Peyer's patch (tissue), 4 donors: ENCODE measurements around the gene UCKL1. TPM values are rescaled to one million over a fixed set of nuclear protein-coding genes. Genes with fewer than 3 reads are reported as not detected.

Experiments used
- DNase-seq, 3 donors: peaks; one replicate each; pipeline ENCODE4 v3.0.0-alpha.2; 2017 to 2019
- H3K27ac ChIP-seq, 4 donors: fragments of 200-600 bp; sonication (generic); one replicate each; pipeline ENCODE4 v1.5.1; 2016 to 2019
- H3K27me3 ChIP-seq, 2 donors: fragments of 200-600 bp; sonication (generic); one replicate each; pipeline ENCODE4 v1.5.1; 2019
- H3K36me3 ChIP-seq, 3 donors: fragments of 200-600 bp; sonication (generic); one replicate each; pipeline ENCODE4 v1.5.1; 2016 to 2019
- H3K4me1 ChIP-seq, 4 donors: fragments of 200-600 bp; sonication (generic); one replicate each; pipeline ENCODE4 v1.5.1; 2016 to 2019
- H3K4me3 ChIP-seq, 4 donors: fragments of 200-600 bp; sonication (generic); 1 replicate in 3 of 4; 2 replicates in 1 of 4; pipeline ENCODE4 v1.5.1; 2016 to 2019; ENCODE audit warnings: mild to moderate bottlenecking in 1 of 4
- H3K9me3 ChIP-seq, 4 donors: fragments of 200-600 bp; sonication (generic); one replicate each; pipeline ENCODE4 v1.5.1; 2016 to 2019; ENCODE audit warnings: mild to moderate bottlenecking in 1 of 4
- CTCF ChIP-seq, 6 experiments: fragments of 450-650 bp in 4 of 6; fragments of 200-600 bp in 2 of 6; sonication (generic) in 1 of 6; IDR thresholded peaks; one replicate each; pipeline ENCODE4 v1.5.1; 2017 to 2019; ENCODE audit warnings: antibody characterized with exemption in 6 of 6, mild to moderate bottlenecking in 3 of 6, moderate library complexity in 1 of 6
- POLR2A ChIP-seq, 2 donors: fragments of 450-650 bp; IDR thresholded peaks; one replicate each; pipeline ENCODE4 v1.5.1; 2017; ENCODE audit warnings: antibody characterized with exemption in 2 of 2, mild to moderate bottlenecking in 2 of 2, moderate library complexity in 2 of 2
- total RNA-seq, 4 donors: library from RNA; depleted of rRNA; stranded (reverse); fragments of >200 nt; gene quantifications; one replicate each; pipeline ENCODE4 v1.1.0, GENCODE V29; 2016

UCKL1 gene
- total RNA-seq, 4 donors from 2014 or later: 70.4 to 189 (median 136) TPM

- peak within 1 kb of the TSS; percentile 29 to 66 (median 34) for H3K27ac ChIP-seq
- peak in 2 of 3 donors; percentile 62 to 70 for DNase-seq
- no peaks in the 10 kb centered on the region for H3K27me3 ChIP-seq
- H3K4me3 ChIP-seq: peak within 1 kb of the TSS; percentile 49 to 81 (median 64)
- TF ChIP-seq CTCF (IDR thresholded peaks at IDR 0.05) (no peak), POLR2A (IDR thresholded peaks at IDR 0.05) (no peak)
- H3K9me3 ChIP-seq: no peaks in the 10 kb centered on the region
- H3K4me1 ChIP-seq: peaks cover 0 to 24% (median 10%) of the 10 kb centered on the region in 4 donors
- H3K36me3 ChIP-seq: peaks cover 0 to 8% (median 0%) of the 10 kb centered on the region in 3 donors
Measured at GRCh38 chr20:63969838-63970713, 13.9 kb upstream of the UCKL1 start, which contains the start of gene ZNF512B. ZNF512B (minus strand) TSS chr20:63969930; CDS start chr20:63967950, 1,980 bp downstream.

- Histone ChIP-seq H3K9me3 (peaks cover 0 to 6% (median 0%) of the 10 kb centered on the region in 4 donors), H3K27me3 (no peaks in the 10 kb centered on the region), H3K27ac (peak overlapping the region; percentile 29 to 66 (median 34)), H3K4me3 (peak overlapping the region; percentile 49 to 81 (median 64)), H3K36me3 (peaks cover 0 to 10% (median 0%) of the 10 kb centered on the region in 3 donors), H3K4me1 (peaks cover 0 to 24% (median 10%) of the 10 kb centered on the region in 4 donors)
- DNase-seq: peak in 2 of 3 donors; percentile 65 to 71
- TF ChIP-seq POLR2A (IDR thresholded peaks at IDR 0.05) (no peak), CTCF (IDR thresholded peaks at IDR 0.05) (no peak)
Measured at GRCh38 chr20:63968928-63969760, 12.9 kb upstream of the UCKL1 start.

GRCh38 chr20:63968136-63968927, 12.1 kb upstream of the UCKL1 start:
- TF ChIP-seq CTCF (IDR thresholded peaks at IDR 0.05): no peak
- TF ChIP-seq POLR2A (IDR thresholded peaks at IDR 0.05): no peak
- Histone ChIP-seq H3K36me3 (peaks cover 0 to 18% (median 0%) of the 10 kb centered on the region in 3 donors), H3K4me3 (peak overlapping the region in 3 of 4 donors; percentile 60 to 81 (median 69)), H3K4me1 (peaks cover 0 to 19% (median 10%) of the 10 kb centered on the region in 4 donors), H3K27me3 (no peaks in the 10 kb centered on the region), H3K9me3 (peaks cover 0 to 6% (median 0%) of the 10 kb centered on the region in 4 donors), H3K27ac (peak overlapping the region in 2 of 4 donors; percentile 32 to 66)
- no peak for DNase-seq

- TF ChIP-seq POLR2A (IDR thresholded peaks at IDR 0.05) (no peak), CTCF (IDR thresholded peaks at IDR 0.05) (no peak)
- Histone ChIP-seq H3K27me3 (no peaks in the 10 kb centered on the region), H3K4me3 (no peak overlapping the region), H3K9me3 (peaks cover 0 to 6% (median 0%) of the 10 kb centered on the region in 4 donors), H3K4me1 (peaks cover 0 to 19% (median 10%) of the 10 kb centered on the region in 4 donors), H3K36me3 (peaks cover 0 to 26% (median 0%) of the 10 kb centered on the region in 3 donors), H3K27ac (no peak overlapping the region)
- peak in 1 of 3 donors; percentile 45 for DNase-seq
Measured at GRCh38 chr20:63967330-63968135, 11.3 kb upstream of the UCKL1 start.
